HG02943 (cell line): ENCODE data around the gene CLSTN2.

Experiments used
- ATAC-seq: cut with Tn5 transposase; IDR thresholded peaks from one replicate; pipeline ENCODE4 v1.9.1; 2021; ENCODE audit warnings: mild to moderate bottlenecking, low read depth, moderate library complexity; ENCODE audit not compliant: unreplicated experiment

Gene CLSTN2

DNA sequence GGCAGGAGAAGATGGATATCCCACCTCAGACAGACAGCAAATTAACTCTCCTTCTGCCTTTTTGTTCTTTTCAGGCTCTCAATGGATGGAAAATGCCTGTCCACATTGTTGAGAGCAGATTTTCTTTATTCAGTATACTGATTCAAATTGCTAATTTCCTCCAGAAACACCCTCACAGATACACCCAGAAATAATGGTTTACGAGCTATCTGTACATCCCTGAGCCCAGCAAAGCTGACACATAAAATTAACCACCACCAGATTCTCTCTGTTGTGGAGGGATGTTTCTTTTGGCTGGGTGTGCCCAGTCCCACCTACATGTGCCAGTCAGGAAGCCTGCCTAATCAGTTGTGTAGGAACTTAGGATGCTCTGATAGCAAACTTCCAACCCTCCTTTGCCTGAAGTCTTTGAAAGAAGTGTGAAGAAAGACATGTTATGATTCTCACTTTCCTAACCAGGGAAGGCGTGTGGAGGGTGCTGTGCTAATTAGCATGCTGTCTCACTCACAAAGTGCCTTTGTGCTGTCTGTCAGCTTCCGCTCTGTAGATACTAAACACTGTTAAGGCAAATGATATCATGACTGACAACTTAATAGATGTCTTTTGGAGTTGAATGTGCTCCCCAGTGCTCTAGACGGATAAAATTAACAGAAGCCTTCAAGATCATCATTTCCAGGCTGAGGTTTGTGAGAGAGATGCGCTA lies 208.5 kb downstream of the CLSTN2 start:
- ATAC-seq, result no peak

DNA sequence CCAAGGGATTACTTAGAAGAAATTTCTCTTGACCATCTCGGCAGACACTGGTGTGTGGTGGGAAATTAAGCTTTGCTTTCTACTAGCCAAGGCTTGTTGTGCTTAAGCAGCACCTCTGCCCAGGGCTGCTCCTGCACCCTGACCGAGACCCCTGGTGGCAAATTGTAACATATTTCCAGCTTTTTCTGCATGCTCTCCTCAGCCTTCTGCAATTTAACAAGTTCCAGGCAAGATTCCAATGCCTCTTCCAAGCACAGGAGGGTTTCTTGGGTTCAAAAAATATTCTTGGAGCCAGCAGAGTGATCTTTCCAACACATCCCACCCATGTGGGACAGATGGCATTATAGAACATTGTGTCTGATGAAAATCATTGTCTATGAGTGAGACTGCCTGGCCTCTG lies 210.5 kb downstream of the CLSTN2 start:
- no peak for ATAC-seq

DNA sequence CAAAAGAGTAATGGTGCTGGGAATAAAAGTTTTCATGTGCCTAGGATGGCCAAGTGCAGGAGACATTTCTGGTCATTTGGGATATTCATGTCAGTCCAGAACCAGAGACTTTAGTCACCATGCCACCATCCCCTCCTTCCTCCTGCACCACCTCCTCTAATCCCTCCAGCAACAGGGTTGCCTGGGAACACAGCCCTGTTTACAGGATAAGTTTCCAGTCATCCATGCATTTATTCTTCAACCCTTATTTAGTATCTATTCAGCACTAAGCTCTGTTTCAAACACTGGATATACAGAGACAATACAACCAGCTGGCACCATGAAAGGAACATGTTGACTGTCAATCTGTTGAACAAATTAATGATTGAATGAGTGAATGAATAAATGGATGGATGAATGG lies 211.7 kb downstream of the CLSTN2 start:
- no peak for ATAC-seq

DNA sequence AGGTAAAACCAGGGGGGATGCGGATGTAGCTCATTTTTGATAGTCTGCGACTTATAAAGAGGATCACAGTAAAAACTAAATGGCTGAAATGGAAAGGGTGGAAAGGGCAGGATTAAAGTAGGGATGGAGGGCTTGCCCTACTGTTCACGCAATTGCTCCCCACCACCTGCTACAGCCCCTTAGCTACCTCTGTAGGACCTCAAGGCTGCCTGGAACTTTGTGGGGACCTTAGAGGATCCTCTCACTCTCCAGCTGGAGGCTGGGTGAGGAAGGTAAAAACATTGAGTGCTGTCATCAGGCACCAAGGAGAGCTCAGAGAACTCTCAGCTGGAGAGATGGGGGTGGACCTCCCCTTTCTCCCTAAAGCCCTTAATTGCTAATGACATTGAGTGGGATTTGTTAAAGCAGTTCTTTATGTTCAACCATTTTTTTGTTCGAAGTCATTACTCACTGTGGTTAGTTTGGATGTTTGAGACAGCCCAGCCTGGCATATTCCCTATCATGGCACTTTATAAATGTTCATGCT lies 213.0 kb downstream of the CLSTN2 start:
- ATAC-seq, result no peak

DNA sequence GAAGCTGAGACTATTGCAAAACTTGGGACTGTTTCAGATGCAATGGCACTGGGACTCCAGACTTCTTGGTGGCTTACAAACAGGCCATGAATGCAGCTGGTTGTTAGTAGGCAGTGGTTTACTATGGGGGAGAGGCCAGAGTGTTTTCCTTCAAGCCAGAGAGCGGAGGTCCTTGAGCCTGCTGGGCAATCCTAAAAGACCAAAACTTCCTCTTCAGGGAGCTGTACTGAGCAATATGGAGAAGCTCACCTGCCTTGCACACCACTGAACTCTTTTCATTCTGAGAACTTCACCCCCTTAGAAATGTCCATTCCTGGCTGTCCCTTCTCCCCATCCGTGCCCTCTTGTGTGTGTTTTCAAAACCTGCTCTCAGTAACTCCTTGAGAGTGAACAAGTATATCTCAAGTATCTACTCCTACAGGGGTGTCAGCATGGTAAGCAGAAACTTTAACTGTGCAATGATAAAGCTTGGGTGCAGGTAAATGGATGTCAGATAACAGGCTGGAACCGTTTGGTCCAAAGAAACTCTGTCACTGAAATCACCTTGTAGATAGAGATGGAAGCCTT lies 213.9 kb downstream of the CLSTN2 start:
- no peak for ATAC-seq

DNA sequence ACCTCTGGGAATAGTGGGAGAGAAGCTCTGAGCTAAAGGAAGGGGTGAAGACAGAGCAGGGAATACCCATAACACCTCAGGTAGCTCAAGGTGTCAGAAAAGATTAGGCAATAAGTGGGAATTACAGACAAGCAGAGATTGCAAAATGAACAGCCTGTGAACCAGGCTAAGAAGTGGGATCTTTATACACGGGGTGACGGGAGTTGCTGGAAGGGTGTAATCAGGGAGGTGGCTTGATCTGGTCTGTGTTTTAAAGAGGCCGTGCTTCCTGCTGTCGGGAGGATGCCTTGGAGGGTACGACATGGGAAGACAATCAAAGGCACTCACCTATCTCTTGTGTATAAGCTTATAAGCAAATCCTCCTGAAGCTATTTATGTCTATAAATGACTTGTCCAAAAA lies 216.3 kb downstream of the CLSTN2 start:
- ATAC-seq, result no peak

DNA sequence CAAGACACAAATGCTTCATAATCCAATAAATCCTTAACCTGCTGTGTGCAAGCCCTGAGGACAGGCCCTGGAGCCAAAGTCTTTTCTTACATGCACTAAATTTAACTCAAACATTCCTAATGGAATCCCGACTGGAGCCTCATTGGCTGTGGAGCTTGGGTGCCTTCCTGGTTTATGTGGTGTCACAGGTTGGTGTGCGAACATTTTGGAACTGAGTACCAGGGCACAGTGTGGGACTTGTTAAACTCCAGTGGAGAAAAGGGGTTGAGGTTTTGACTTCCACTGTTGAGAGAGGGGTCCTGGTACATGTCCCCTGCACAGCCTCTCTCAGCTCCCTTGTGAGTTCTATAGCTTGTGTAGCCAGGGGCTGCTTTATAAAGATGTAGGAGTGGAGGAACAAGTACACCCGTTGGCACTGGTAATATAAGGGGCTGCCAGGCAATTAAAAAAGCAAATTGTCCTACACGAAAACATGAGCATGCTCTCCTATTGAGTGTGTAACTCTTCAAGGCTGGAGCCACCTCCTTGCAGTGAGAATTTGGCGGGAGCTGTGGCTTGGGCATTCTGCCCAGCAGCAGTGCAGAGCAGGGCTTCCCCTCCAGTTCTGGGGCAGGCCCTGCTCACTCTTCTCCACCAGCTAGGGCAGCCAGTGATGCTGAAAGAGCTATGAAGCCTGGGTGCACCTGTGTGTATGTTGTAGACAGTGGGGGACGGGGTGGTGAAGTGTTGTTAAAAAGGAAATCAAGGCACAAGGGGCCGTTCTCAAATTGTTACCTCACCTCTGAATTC lies 218.1 kb downstream of the CLSTN2 start:
- no peak for ATAC-seq

DNA sequence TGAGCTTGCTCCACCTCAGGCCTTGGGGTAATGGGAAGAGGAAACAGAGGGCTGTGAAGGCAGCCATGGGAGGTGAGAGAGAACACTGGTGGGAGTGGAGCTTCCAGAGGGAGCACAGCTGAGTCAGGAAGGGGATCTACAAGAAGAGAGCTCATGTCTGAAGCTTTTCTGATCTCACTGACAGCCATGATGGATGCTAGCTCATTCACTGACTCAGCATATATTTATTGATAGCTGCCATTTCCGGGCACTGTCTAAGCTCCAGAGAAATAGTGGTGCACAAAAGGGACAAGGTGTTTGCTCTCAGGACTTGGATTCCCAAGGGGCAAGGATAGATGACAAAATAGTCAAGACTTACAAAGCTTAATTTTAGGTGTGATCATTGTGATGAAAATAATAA lies 218.8 kb downstream of the CLSTN2 start:
- no peak for ATAC-seq

DNA sequence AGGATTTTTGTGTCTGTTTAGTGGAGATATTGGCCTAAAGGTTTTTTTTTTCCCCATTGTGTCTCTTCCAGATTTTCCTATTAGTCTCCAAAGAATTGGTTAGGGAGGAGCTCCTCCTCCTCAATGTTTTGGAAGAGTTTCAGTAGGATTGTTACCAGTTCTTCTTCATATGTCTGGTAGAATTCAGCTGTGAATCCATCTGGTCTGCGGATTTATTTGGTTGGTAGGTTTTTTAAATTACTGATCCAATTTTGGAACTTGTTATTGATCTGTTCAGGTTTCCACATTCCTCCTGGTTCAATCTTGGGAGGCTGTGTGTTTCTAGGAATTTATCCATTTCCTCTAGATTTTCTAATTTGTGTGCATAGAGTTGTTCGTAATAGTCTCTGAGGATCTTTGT lies 222.2 kb downstream of the CLSTN2 start:
- no peak for ATAC-seq

DNA sequence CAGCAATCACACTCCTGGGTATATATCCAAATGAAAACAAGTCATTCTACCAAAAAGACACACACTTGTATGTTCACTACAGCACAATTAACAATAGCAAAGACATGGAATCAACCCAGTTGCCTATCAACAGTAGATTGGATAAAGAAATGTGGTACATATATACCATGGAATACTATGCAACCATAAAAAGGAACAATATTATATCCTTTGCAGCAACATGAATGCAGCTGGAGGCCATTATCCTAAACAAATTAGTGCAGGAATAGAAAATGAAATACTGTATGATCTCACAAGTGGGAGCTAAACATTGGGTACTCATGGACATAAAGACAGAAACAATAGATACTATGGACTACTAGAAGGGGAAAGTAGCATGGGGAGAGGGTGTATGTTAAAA lies 224.7 kb downstream of the CLSTN2 start:
- no peak for ATAC-seq

DNA sequence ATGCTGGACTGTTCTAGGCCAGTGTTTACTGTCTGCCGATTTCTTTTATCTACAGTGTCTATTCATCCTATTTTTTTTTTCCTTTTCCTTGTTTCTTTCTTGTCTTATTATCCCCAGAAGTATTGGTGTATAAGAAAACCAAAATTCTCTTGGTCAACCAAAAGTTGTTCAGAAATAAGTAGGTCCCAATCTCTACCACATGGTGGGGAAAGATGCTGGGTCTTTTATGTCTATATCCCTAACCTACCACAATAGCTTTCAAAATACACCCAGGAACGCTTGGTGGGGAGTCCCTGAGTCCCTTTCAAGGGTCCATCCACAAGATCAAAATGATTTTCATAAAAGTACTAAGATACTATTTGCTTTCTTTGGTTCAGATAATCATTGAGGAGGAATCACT lies 225.6 kb downstream of the CLSTN2 start:
- no peak for ATAC-seq

DNA sequence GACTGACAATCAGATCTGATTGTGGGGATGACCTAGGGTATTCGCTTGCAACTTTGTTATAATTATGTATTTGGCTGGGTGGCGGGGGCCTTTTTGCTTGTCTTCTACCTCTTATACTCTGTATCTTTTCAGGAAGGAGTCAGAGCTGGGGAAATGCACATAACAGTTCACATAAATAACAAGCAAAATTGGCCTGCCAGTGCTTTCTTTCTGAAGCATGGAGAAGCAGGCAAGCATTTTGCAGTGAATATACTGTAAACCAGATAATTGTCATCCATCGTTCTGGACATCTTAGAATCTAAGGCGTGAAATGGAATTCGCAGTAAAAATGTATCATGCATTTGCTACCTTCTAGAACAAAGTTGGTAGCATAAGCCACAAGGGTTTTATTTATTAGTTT lies 227.6 kb downstream of the CLSTN2 start:
- no peak for ATAC-seq

DNA sequence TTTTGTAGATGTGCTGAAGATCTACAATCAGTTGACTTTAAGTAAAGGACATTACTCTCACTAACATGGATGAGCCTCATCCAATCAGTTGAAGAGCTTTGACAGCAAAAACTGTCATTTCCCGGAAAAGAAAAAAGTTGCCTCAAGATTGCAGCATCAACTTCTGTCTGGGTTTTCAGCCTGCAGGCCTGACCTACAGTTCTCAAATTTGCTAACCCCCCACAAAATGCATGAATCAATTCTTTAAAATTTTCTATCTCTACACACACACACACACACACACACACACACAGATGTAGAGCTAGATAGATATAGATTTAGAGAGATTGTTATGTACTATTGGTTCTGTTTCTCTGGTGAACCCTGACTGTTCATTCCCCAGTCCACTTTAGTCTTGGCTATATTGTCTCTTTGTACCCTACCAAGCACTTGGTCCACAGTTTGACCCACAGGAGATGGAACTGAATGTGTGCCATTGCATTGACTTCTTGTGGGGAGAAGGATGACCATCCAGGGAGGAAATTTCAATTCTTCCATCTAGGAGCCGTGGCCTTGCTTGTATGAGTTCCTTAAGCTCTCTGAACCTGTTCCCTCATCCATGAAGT lies 228.3 kb downstream of the CLSTN2 start:
- no peak for ATAC-seq

DNA sequence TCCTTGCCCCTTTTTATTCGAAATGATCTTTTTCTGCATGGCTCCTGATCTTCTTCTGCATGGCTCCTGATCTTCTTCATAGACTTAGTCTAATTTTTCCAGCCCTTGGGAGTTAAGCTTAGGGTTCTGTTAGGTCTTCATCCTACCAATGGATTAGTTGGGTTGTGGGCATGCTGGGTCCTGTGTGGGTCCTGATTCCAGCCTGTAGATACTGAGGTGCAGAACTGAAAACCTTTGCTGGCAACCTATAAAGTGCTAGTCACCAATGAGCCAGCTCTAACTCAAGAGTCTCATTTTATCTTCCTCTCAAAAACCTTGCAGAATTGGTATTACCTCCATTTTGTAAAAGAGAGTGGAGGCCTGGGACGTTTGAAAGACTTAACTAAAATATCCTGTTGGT lies 229.2 kb downstream of the CLSTN2 start:
- no peak for ATAC-seq

DNA sequence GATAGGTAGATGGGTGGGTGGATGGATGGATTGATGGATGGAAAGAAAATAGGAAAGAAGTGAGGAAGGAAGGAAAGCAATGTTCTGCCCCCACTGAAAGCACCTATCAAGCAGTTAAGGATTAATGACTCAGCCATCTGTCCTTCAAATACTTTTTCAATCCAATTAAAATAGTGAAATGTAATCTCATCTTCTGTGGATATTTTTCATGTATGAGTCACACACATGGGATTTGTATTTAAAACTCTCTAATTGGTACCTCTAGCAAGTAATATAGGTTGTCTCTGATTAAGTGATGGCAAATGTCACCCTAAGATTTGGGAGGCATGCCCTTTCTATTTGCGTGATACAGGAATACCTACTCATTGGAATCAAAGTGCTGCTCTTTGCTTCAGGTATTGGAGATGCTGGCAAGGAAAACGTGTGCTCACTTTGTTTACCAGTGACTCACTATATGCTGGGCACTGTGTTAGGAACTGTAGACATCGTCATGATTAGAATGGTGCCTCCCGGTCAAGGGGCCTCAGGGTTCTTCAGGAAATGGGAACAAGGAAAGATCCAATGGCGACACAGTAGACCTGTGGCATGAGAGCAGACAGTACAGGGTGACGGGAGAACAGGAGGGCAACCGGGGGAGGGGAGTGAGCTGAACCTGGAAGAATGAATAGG lies 230.1 kb downstream of the CLSTN2 start:
- ATAC-seq, result no peak

DNA sequence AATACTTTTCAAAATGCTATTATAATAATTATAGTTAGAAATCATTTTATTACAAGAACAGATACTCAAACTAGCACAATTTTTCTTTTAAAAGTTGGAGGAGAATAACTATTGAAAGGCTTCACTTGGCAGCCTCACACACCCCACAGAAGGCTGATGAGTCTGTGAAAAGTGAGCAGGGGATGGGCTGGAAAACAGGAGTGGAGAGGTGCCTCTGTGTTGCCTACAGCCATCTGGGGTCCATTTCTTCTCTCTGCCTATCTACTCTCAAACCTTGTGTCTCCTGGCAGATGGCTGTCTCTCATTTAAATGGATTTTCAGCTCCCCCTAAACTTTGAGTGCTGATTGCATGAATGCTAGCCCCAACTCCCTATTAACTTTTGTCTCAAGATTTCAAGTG lies 230.8 kb downstream of the CLSTN2 start:
- ATAC-seq, result no peak

DNA sequence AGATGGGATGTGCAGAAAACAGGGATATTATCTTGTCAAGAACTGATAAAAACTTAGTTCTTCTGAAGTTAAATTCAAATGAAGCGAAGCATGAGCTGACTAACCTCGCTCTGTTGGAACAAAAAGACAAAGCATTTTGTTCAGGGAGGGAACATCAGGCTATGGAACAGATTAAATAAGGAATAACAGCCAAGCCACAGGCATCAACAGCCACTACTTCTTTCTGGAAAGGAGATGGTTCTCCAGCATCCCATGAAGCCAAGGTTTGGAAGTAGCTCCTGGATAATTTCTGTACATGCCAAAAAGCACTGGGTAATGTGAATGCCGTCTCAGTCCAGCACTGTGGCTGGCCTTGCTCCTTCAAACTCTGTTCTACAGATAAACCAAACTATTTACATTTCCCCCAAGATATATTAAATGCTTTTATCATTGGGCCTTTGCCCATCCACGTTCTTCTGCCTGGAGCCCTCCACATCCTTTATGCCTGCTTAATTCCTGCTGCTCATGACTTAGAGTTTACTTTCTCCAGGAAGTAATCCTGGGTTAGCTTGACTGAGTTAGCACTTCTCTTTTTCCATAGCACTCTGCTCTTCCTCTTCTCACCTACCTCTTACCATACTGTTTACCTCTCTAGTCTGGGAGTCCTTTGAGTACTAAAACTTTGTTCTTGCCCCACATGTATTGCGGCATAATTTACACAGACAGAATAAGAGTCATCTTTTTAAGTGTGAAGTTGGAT lies 232.0 kb downstream of the CLSTN2 start:
- no peak for ATAC-seq

DNA sequence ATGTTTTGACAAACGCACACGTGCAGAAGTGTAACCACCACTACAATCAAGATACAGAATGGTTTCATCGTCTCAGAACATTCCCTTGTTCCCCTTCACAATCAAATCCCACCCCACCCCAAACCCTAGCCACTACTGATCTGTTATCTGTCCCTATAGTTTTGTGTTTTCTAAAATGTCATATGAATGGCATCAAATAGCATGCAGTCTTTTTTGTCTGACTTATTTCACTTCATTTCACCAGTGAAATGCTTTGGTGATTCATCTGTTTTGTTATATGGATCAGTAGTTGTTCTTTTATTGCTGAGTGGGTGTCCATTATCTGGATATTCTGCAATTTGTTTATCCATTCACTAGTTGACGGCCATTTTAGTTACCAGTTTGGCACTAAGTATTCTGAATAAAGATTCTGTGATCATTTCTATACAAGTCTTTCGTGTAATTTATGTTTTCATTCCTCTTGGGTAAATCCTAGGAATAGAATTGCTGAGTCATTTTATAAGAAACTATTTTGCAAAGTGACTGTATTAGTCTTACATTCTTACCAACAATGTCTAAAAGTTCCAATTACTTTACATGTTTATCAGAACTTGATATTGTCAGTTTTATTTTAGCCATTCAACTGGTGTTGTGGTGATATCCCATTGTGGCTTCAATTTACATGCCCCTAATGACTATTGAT lies 232.8 kb downstream of the CLSTN2 start:
- no peak for ATAC-seq

DNA sequence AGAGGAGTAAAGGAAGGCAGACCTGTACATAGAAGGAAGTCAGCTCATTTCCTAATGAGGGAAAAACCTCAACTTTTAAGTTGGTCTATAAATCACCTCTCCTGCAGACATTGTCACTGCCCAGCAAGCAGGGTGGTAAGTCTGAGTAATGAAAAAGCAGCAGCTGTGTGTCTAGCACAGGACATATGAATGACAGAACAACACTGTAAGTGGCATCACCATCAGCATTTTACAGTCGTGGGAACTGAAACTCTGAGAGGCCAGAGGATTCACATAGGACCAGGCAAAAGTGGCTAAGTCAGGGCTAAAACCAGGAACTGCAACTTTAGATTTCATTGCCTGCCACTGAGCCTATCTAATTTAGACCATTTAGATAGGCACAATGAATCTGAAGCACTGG lies 235.6 kb downstream of the CLSTN2 start:
- peak; percentile 99 for ATAC-seq
